Measurements from ENCODE around the gene INSIG1.

GRCh38 chr7:155298834-155299534 lies 1.3 kb downstream of the INSIG1 start:
- no peak for TF ChIP-seq CTCF (tag by site-specific recombination; IDR thresholded peaks at IDR 0.05)
- no peak for TF ChIP-seq YY1 (tag by site-specific recombination; IDR thresholded peaks at IDR 0.05)
- TF ChIP-seq BCL11A (tag by site-specific recombination; IDR thresholded peaks at IDR 0.05; ENCODE audit: low read depth): no peak
- TF ChIP-seq ZNF274 (IDR thresholded peaks at IDR 0.05; ENCODE audit: low read length): no peak
- no peak for TF ChIP-seq ZNF274 (tag by site-specific recombination; IDR thresholded peaks at IDR 0.05; ENCODE audit: borderline replicate concordance)
- no peak for TF ChIP-seq BCL11B (tag by site-specific recombination; IDR thresholded peaks at IDR 0.05; ENCODE audit: low read depth)
- no peak for TF ChIP-seq PRDM4 (tag by site-specific recombination; IDR thresholded peaks at IDR 0.05)
- TF ChIP-seq ZNF146 (tag by site-specific recombination; IDR thresholded peaks at IDR 0.05): no peak
- no peak for TF ChIP-seq TRIM28 (IDR thresholded peaks at IDR 0.05; ENCODE audit: borderline replicate concordance, low read length)
- TF ChIP-seq ZNF148 (tag by site-specific recombination; IDR thresholded peaks at IDR 0.05; ENCODE audit: borderline replicate concordance): no peak
